Measurements from ENCODE around the gene PLGRKT.
"Not testable (repeated sequence)": the region's sequence is repeated elsewhere in the genome, so short reads cannot be mapped to it uniquely, and the experiment has no call there.

The PLGRKT gene

DNA sequence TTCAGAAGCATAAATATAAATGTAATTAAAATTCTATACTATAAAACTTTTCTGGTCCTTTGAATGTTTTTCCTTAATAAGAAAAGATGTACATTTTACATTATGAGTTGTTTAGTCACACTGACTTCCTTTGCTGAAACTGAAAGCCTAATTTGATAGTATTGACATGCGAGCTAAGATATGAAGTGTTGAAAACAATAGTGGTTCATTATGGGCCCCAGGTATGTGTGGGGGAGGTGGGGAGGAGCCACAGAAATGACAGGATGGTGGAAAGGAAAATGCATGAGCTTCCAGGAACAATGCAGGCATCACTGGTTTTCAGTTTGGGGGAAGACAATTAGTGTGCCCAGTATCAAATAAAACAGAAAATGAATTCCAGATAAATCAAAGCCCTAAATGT lies 62.6 kb downstream of the PLGRKT start:
- no peak for DNase-seq

DNA sequence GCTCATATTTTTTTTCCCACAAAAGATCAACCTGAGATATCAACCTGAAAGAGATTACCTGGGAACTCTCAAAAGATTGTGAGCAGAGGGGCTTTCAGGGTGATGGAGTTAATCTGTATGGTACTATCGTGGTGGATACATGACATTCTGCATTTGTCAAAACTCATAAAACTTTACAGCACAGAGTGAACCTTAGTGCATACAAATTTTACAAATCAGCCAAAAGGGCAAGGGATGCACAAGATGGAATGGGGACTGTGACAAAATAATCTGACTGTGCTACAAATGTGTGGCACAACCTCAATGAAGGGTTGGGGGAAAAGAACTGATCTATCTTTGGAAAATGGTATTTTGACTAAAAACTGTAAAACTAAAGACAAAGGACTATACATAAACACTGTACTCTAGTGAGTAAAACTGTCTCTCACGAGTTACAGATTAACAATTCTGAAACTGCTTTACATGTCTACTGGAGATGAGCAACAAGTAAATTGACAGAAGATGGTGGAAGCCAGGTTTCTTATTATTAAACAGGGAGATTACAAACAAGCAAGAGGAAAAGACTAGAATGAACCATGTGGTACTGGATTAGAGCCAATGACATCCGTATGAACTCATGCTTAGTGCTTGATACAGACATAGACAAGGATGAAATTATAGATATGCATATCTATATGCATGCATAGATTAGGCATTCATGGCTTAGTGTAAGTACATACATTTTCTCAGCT lies 73.3 kb downstream of the PLGRKT start:
- DNase-seq, result no peak

DNA sequence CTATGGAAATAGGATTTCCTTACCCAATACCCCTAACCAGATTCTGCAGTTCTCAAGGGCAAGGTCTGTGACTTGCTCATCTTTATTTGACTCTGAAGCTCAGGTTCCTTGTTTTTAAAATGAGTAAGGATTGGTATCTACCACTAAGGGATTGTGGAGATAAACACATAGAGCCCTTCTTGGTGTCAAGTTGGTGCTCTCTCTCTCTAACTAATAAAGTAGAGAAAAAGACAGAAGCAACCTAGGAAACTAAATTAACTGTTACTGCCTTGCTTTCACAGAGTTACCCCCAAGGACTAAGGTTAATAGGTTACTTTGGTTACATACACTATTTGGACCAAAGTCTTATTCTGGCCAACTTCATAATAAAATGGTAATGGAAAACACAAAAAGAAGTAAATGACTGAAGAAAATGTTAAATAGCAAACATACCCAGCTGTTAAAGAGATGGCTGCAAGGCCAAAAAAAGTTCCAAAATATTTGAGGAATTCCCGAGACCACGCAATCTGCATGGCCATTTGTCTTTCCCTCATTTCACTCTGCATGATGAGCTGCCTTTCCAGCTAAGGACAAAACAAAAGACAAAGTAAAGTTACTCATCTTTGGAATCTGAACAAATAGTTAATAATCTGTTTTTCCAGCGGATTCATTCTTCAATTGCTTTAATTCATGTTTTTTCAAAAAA lies 76.3 kb downstream of the PLGRKT start:
- DNase-seq, result no peak

DNA sequence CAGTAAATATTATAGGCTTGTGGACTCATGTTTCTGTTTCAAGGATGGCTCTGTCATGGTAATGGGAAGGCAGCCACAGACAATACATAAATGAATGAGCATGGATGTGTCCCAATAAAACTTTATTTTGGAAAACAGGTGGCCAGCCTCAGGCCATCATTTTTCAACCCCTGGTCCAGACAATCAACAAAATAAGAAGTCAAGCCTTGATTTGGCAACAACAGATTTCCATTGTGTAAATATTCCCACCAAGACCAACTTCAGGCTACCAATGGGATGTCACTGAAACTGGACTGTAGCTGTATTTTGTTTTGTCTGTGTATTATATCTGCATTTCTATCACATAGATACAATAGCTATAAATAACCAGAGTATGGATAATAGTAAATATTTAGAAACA lies 77.4 kb downstream of the PLGRKT start:
- DNase-seq, result no peak

DNA sequence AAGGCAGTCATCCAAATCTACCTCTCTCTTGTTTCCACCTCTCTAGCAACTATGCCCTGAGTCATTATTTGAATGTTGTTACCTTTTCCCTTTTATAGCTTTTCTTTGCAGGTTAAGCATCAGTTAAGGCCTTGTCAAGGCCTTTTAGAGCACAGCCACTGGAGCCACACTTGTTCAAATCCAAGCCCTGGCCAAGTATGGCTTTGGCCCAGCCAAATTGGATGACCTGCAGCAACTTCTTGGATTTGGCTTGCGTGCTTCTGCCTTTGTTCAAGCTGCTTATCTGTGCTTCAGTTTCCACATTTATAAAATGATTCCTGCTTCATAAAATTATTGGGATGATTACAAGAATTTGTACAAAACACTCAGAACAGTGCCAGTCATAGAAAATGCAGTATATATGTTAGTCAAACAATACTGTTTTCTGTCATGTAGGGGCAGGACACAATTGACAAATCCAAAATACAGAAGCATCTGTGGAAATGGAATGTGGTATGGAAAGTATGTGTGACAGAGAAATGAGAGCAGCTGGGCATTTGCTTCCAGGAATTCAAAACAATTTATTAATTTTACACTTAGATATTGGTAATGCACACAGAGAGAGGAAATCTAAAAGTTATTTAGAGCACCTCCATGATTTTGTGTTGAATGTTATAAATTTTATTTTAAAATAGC lies 80.2 kb downstream of the PLGRKT start:
- no peak for DNase-seq

DNA sequence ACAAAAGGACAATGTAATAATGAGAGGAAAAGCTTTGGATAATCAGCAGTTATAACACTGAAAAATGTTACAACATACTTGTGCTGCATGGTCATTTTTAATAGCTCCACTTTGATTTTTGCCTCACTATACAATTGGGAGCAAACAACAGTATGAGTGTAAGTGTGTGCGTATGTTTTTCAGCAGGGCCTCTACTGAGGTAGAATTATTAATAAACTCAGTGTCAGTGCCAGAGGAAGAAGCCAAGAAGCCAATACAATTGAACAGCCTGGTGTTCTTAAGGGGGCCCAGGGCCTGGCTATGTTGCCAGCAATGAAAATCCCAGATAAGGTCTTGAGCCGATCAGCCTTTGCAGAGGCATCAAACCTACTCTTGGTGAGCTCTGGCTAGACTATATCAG lies 81.9 kb downstream of the PLGRKT start:
- no peak for DNase-seq

DNA sequence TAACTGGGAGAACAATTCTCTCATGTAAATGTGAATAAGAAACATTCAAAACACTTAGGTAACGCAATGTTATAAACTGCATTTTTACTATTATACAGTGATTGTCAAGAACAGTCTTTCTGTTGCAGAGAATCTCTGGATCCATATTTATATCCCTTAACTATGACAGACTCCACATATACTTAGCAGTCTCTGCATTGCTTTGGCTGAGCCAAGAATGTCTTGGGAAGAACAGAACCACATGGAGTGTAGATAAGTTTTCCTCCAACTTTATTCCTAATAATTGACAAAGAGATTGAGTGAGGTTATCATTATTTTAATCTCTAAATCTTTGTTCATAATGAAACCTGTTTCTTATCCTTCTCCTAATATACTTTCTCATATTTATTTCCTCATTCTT lies 82.5 kb downstream of the PLGRKT start:
- DNase-seq, result no peak

DNA sequence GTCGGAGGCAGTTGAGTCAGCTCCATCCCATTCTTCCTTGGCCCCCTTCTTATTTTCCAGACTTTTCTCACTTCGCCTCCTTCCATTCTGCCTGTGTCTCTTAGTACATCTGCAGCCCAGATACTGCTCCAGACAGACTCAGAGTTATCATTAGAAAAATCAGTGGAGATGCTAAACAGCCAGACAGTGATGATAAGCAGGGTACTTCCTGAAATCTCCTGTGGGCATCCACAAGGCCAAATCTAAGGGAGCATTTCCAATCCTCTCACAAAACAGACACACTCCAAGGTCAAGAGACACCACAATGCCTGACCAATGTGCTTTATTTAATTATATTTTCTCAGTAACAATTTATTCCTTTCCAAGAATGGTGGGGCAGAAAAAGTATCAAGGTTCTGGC lies 83.5 kb downstream of the PLGRKT start:
- DNase-seq, result no peak

DNA sequence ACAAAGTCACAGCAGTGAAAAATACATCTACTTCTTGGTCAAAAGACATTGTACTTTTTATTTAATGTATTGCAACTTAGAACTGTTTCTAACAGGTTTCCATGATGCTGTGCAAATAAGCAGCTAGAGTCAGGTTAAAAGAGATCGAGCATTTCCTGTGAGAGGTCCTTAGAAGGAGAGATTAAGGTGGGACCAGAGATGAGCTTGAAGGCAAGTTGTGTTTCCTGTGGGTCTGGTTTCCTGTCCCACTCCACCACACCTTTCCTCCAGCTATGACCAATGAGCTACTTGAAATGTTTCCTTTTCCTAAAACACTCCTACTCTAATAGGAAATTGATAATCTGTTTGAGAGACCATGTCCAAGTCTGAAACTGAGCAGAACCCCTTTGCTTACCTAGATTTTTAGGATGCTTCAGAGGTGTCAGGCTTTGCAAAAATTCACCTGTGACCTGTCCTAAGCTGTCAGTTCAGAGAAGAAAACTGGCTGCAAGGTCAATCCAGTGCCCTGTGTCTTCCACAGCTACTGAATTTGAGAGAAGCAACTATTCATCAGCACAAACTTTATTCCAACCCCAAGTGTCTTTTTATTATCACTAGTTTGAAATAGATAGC lies 85.0 kb downstream of the PLGRKT start:
- no peak for DNase-seq

DNA sequence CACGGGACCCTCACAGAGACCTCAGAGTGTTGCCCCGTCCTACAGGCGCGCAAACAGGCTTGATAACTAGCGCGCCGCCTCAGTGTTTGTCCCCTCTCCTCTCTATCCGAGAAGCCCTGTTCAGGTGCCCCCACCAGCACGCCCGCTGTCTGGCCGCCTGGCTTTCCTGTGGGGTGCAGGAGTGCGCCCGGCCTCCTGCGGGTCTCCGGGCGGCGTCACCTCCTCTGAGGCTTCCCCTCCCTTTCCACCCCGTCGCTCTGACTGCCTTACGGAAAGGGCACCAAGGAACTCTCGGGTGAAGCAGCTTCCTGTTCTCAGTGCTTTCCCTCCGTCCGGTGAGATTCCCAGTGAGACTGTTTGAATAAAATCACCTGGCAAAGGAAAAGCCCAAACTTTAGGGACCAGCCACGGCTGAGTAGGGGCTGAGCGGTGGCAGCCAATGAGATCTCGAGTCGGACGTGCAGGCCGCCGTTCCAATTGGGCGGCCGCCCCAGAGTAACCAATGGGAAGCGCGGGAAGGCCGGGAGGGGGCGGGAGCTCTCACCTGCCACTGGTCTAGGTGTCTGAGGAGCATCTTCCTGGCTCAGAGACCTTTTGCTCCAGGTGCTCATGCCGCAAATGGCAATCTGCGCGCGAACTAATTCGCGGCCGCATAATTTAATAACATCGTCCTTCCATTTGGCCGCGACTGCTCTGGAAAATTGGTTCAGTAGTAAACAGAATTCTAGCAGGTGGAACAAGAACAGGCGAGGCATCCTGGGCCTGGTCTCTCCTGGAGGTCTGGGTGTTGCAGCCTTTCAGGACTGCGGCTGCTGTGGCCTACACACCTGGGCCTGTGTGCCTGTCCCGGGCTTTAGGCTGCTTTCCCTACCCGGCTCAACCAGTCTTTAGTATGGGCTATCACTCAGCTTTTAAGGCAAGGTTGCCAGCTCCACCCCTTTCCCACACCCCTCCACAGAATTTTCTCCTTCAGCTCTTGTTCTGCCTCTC lies 98.4 kb downstream of the PLGRKT start, which contains the start of gene RLN1:
TSS of gene RLN1 (minus strand) at position 885 of the 990 bp plus-strand sequence. CDS start at position 755, 130 bp downstream.
- not testable (repeated sequence) for DNase-seq

DNA sequence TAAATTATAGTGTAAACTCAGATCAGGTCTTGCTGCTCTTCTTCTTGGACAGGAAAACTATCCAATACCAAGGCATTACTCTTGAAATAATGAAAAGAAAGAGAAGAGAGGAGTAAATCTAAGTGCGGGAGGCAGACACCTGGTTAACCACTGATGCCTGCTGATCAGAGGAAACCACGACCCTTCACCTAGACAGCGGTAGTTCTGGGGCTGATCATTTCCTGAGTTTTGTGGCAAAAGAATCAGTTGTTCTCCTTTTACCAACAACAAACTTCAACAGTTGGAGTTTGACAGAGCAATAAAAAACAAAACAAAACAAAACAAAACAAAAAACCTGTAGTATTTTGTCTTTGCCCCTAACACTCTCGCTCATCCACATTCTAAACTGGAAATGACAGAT lies 101.0 kb downstream of the PLGRKT start:
- DNase-seq, result no peak

DNA sequence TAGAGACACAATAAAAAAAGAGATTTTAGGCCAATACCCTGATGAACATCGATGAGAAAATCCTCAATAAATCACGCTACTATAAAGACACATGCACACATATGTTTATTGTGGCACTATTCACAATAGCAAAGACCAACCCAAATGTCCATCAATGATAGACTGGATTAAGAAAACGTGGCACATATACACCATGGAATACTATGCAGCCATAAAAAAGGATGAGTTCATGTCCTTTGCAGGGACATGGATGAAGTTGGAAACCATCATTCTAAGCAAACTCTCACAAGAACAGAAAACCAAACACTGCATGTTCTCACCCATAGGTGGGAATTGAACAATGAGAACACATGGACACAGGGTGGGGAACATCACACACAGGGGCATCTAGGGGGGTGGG lies 106.4 kb downstream of the PLGRKT start:
- DNase-seq, result not testable (repeated sequence)

DNA sequence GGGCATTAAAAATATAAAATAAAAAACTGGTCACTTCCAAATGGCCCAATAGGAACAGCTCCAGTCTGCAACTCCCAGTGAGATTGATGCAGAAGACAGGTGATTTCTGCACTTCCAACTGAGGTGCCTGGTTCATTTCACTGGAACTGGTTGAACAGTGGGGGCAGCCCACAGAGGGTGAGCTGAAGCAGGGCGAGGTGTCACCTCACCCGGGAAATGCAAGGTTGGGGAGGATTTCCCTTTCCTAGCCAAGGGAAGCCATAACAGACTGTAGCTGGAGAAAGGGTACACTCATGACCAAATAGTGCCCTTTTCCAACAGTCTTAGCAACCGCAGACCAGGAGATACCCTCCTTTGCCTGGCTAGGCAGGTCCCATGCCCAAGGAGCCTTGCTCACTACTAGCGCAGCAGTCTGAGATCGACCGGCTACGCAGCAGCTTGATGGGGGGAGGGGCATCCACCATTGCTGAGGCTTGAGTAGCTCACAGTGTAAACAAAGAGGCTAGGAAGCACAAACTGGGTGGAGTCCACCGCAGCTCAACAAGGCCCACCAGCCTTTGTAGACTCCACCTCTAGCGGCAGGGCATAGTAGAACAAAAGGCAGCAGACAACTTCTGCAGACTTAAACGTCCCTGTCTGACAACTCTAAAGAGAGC lies 110.7 kb downstream of the PLGRKT start:
- DNase-seq, result no peak

DNA sequence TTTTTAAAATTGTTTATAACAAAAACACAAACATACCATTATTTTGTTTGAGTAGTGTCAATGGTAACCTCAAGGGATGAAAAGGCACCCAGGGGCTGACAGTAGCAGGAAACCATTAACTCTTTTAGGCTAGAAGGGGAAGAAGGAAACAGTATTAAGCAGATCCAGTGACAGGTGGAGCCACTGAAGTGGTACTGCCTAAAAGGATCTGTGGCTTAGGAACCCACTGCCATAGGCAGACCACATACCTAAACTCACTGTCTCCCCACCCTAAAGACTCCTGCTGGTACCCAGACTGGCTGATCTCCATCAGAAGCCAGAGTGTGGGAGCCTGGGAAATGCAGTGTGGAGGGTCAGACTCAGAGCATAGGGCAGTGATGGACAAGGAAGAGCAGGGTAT lies 111.5 kb downstream of the PLGRKT start:
- no peak for DNase-seq

DNA sequence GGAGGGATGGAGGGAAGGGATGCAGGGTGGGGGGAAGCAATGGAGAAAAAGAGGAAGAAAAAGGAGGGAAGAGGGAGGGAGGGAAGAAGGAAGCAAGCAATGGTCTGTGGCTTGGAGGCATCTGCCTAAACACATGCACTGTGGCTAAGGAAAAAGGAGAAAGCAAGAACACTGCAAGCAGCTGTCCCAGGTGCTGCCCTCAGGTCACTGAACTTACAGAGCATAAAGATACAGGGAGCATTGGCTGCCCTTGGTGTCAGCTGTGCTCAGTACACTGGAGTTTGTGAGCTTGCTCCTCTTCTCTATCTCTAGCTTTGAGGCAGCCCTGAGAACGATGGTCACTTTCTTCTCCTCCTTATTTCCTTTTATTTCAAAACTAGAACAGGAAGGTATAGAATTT lies 116.1 kb downstream of the PLGRKT start:
- not testable (repeated sequence) for DNase-seq

DNA sequence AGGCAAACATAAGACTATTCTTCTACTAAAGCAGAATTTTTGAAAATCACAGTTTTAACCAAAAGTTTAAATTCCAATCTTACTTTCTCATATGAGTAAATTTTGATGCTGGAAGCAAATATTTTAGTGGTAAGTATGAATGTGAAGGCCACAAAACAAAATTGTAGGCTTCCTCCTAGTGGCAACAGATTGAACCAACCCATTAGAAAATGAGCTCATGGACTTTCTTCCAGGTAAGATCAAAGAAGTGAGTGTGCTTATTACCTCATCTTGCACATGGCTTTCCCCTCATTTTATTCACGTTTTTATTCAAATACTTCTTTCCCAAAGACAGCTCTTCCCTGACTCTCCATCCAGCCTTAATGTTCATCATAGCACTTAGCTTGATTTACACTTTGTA lies 116.7 kb downstream of the PLGRKT start:
- no peak for DNase-seq

DNA sequence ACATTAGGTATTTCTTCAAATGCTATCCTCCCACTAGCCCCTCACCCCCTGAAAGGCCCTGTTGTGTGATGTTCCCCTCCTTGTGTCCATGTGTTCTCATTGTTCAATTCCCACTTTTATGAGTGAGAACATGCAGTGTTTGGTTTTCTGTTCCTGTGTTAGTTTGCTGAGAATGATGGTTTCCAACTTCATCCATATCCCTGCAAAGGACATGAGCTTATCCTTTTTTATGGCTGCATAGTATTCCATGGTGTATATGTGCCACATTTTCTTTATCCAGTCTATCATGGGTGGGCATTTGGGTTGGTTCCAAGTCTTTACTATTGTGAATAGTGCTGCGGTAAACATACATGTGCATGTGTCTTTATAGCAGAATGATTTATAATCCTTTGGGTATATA lies 121.3 kb downstream of the PLGRKT start:
- DNase-seq, result not testable (repeated sequence)

DNA sequence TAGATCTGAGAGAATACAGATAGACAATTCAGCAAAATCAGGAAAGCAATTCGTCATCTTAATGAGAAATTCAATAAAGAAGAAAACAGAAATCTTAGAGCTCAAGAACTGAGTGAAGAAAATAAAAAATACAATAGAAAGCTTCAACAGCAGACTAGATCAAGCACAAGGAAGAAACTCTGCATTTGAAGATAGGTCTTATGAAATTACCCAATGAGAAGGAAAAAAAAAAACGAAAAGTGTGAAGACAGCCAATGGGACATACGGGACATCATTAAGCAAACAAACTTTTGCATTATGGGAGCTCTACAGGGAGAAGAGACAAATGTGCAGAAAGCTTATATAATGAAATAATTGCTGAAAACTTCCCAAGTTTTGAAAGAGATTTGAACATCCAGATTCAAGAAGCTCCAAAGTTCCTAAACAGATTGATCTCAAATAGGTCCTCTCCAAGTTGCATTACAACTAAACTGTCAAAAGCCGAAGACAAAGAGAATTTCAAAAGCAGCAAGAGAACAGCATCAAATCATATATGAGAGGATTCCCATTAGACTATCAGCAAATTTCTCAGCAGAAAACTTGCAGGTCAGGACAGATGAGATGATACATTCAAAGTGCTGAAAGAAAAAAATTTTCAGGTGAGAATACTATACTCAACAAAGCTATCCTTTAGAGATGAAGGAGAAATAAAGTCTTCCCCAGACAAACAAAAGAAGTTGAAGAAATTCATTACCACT lies 122.4 kb downstream of the PLGRKT start:
- DNase-seq, result no peak

DNA sequence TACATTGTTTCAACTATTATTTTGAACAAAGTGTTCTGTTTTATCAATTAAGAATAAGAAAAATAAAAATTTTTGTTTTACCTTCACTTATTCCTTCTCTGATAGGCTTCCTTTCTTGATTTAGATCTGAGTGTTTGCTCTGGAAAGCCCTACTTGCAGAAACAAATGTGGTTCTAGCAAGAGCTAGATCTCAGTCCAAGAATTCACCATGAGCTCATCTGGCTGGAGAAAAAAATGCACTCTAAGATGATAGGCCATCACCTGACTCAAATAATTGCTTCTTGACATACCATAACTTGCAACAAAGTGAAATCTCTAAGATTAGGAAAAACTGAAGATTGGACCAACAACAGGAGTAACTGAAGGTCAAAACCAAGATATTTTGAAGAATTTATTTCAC lies 126.9 kb downstream of the PLGRKT start:
- no peak for DNase-seq
